SH-SY5Y (cell line): ENCODE measurements around the gene ZSCAN29.

Source experiments
- GATA2 ChIP-seq: IDR thresholded peaks from 2 replicates; pipeline ENCODE4 v1.6.1; 2011; ENCODE audit warnings: mild to moderate bottlenecking, low read depth, low read length
- GATA3 ChIP-seq: IDR thresholded peaks from 2 replicates; pipeline ENCODE4 v1.6.1; 2011; ENCODE audit warnings: low read depth, mild to moderate bottlenecking, low read length, moderate library complexity

ZSCAN29 gene

GRCh38 chr15:43317566-43318184 lies 53.2 kb downstream of the ZSCAN29 start:
- TF ChIP-seq GATA2 (no peak), GATA3 (no peak)

GRCh38 chr15:43316971-43317346 lies 53.9 kb downstream of the ZSCAN29 start:
- TF ChIP-seq GATA2, result no peak
- TF ChIP-seq GATA3, result no peak

GRCh38 chr15:43316016-43316970 lies 54.5 kb downstream of the ZSCAN29 start:
- TF ChIP-seq GATA2, result no peak
- TF ChIP-seq GATA3, result no peak

- no peak for TF ChIP-seq GATA2
- TF ChIP-seq GATA3, result no peak
These were observed 56.7 kb downstream of the ZSCAN29 start for GRCh38 chr15:43314171-43314570.

GRCh38 chr15:43312378-43312777 lies 58.5 kb downstream of the ZSCAN29 start:
- TF ChIP-seq GATA2 (no peak), GATA3 (no peak)
